Mucosa of stomach (tissue), 1 donor: Measurements from ENCODE around the gene TMEM132C.

ENCODE experiments used
- H3K27me3 ChIP-seq: one replicate; pipeline ENCODE4 v1.7.0; 2013; ENCODE audit warnings: mild to moderate bottlenecking, low read length; ENCODE audit not compliant: control insufficient read depth, insufficient read depth
- H3K36me3 ChIP-seq: one replicate; pipeline ENCODE4 v1.7.0; 2013; ENCODE audit warnings: low read length; ENCODE audit not compliant: control insufficient read depth, insufficient read depth
- H3K4me1 ChIP-seq: one replicate; pipeline ENCODE4 v1.7.0; 2013; ENCODE audit warnings: mild to moderate bottlenecking, low read length; ENCODE audit not compliant: control insufficient read depth, insufficient read depth
- H3K4me3 ChIP-seq: one replicate; pipeline ENCODE4 v1.7.0; 2013; ENCODE audit warnings: low read length
- H3K9ac ChIP-seq: one replicate; pipeline ENCODE4 v1.7.0; 2013; ENCODE audit warnings: mild to moderate bottlenecking, low read length, moderate library complexity
- H3K9me3 ChIP-seq: one replicate; pipeline ENCODE4 v1.7.0; 2013; ENCODE audit warnings: mild to moderate bottlenecking, low read length, moderate library complexity; ENCODE audit not compliant: control insufficient read depth
- donor health status: Pancreatic carcinoma.

TMEM132C gene

GRCh38 chr12:128643155-128643554 lies 376.2 kb downstream of the TMEM132C start:
- Histone ChIP-seq H3K27me3 (no peaks in the 10 kb centered on the region), H3K36me3 (no peaks in the 10 kb centered on the region), H3K9ac (no peak overlapping the region), H3K9me3 (no peaks in the 10 kb centered on the region), H3K4me3 (no peak overlapping the region), H3K4me1 (no peaks in the 10 kb centered on the region)

DNA sequence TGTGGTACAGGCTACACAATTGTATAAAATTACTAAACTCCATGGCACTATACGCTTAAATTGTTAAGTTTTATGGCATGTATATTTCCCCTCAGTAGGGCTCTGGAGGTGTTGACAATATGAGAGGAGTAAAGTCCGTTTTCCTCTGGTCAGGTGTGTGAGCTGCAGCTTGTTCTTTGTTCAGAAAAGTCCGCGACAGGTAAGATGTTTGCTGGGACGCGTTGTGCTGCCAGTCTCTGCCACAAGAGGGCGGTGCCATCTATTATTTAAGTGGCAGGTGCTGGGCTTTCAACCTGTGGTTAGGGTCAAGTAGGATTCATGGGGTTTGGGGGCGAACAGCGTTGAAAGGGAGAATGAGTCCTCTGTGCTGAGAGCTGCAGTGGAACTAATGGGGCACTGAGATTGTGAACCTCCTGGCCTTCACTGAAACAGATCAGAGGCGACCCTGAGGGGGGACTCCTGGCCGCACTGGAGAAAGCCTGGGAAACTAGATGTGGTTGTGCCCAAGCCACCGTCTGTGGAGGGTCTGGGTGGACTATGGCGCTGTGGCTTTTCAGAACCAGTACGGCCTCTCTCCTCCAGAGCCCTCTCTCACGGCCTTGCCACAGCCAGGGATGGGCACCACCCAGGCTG lies 377.8 kb downstream of the TMEM132C start:
- Histone ChIP-seq H3K9ac (no peak overlapping the region), H3K9me3 (no peaks in the 10 kb centered on the region), H3K4me3 (no peak overlapping the region), H3K4me1 (no peaks in the 10 kb centered on the region), H3K36me3 (no peaks in the 10 kb centered on the region), H3K27me3 (no peaks in the 10 kb centered on the region)

GRCh38 chr12:128649902-128650301 lies 382.9 kb downstream of the TMEM132C start:
- no peaks in the 10 kb centered on the region for H3K9me3 ChIP-seq
- no peak overlapping the region for H3K9ac ChIP-seq
- no peaks in the 10 kb centered on the region for H3K4me1 ChIP-seq
- H3K27me3 ChIP-seq: no peaks in the 10 kb centered on the region
- H3K36me3 ChIP-seq: no peaks in the 10 kb centered on the region
- no peak overlapping the region for H3K4me3 ChIP-seq

DNA sequence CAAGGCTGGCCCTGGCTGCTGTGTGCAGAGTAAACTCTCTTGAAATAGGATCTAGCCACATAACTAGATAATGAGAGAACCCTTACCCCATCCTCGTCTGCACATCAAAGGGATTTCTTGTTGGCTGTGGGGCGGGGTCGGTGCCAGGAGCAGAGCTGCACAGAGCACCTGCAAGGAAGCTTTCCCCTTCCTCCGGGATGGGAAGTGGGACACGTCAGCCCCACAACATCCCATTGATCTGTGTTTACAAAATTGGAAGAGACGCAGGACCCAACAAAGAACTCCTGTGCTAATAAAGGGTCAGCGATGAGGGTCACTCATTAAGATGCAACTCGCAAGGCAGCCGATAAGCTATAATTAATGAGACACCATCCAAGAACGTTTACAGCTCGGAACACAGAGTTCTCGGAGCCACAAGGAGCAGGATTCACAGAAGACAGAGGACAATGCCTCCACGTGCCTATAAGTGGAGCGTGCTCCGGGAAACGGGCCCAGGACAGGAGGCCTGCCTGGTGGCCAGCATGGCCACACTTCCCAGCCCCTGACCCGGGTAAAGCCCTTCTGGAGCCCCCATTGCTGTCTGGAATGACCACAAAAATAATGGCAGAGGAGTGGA lies 385.3 kb downstream of the TMEM132C start:
- Histone ChIP-seq H3K4me1 (no peaks in the 10 kb centered on the region), H3K9ac (no peak overlapping the region), H3K4me3 (no peak overlapping the region), H3K9me3 (no peaks in the 10 kb centered on the region), H3K36me3 (no peaks in the 10 kb centered on the region), H3K27me3 (no peaks in the 10 kb centered on the region)

- Histone ChIP-seq H3K27me3 (no peaks in the 10 kb centered on the region), H3K4me1 (no peaks in the 10 kb centered on the region), H3K36me3 (no peaks in the 10 kb centered on the region), H3K9ac (no peak overlapping the region), H3K9me3 (no peaks in the 10 kb centered on the region), H3K4me3 (no peak overlapping the region)
Observed at GRCh38 chr12:128654468-128654867, 387.5 kb downstream of the TMEM132C start.

DNA sequence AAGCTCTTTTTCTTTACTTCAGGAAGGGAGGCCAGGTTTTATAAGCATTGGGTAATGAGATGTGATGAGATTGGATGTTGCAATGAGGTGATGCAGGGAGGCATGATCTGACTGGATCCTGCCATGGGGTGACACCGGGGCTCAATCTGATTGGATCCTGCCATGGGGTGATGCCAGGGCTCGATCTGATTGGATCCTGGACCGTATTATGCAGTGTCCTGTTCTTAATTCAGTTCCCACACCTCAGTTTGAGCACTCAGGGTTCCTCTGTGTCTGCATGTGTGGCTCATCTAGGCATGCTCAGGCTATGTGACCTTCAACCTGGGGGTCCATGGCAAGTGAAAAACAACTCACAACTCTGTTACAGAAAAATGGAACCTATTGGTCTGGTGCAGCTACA lies 390.4 kb downstream of the TMEM132C start:
- Histone ChIP-seq H3K4me3 (no peak overlapping the region), H3K36me3 (no peaks in the 10 kb centered on the region), H3K9ac (no peak overlapping the region), H3K4me1 (no peaks in the 10 kb centered on the region), H3K9me3 (no peaks in the 10 kb centered on the region), H3K27me3 (no peaks in the 10 kb centered on the region)

DNA sequence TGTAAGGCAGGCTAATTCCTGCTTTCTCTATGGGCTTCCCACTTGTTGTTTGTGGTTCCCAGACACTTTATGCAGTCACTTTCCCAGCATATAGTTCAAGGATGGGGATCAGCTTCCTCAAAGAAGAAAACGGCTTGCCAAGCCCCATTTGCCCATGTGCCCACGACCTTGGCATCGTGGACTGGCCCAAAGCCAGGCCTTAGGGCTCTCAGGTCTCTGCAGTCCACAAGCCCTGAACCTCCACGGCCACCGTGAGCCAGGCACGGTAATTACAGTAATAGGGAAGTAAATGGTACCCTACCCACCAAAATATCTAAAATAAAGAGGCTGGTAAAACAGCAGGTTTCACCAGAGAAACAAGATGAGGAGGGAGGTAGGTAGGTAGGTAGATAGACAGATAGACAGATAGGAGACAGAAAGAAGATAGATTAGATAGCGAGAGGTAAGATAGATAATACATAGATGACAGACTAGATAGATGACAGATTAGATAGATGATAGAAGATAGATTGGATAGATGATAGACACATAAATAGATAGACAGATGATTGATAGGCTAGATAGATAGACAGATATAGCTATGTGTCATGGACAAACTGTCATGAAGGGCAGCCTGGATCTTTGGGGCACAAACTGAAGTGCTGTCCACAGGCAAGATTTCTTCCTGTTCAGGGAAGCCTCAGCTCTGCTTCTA lies 393.7 kb downstream of the TMEM132C start:
- Histone ChIP-seq H3K27me3 (no peaks in the 10 kb centered on the region), H3K9me3 (no peaks in the 10 kb centered on the region), H3K4me3 (no peak overlapping the region), H3K4me1 (no peaks in the 10 kb centered on the region), H3K36me3 (no peaks in the 10 kb centered on the region), H3K9ac (no peak overlapping the region)

DNA sequence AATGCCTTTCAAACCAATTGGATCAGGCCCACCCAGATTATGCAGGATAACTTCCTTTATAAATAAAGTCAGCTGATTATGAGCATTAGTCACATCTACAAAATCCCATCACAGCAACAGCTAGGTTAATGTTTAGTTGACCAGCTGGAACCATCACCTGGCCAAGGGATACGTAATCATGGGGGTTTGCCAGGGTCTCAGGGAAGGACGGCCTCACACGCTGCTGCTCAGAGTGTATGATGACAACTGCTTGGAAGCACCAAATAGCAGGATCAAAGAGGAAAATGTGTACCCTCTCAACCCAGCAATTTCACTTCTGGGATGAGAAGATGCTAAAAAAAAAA lies 394.2 kb downstream of the TMEM132C start:
- Histone ChIP-seq H3K36me3 (no peaks in the 10 kb centered on the region), H3K9me3 (no peaks in the 10 kb centered on the region), H3K27me3 (no peaks in the 10 kb centered on the region), H3K4me1 (no peaks in the 10 kb centered on the region), H3K4me3 (no peak overlapping the region), H3K9ac (no peak overlapping the region)

- Histone ChIP-seq H3K36me3 (no peaks in the 10 kb centered on the region), H3K9me3 (no peaks in the 10 kb centered on the region), H3K9ac (no peak overlapping the region), H3K4me3 (no peak overlapping the region), H3K4me1 (no peaks in the 10 kb centered on the region), H3K27me3 (no peaks in the 10 kb centered on the region)
Observed at GRCh38 chr12:128662101-128662500, 395.1 kb downstream of the TMEM132C start.

DNA sequence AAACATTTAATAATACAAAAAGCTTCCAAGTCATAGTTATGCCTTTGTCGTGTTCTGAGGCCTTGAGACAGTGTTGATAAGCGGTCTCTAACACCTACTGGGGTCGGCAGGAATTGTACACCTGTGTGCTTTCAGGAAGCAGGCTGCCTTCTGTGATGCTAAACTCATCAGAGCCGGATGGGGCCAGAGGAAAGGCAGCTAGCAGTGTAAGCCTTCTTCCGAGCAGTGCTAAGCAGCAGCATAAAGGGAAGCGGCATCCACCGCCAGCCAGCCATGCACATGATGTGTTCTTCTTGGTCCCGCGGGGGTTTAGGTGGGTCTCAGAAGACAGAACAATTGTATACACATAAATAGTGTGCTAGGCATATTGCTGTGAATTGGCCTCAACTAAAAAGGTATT lies 397.5 kb downstream of the TMEM132C start:
- Histone ChIP-seq H3K4me1 (no peaks in the 10 kb centered on the region), H3K27me3 (no peaks in the 10 kb centered on the region), H3K9ac (no peak overlapping the region), H3K9me3 (no peaks in the 10 kb centered on the region), H3K36me3 (no peaks in the 10 kb centered on the region), H3K4me3 (no peak overlapping the region)

DNA sequence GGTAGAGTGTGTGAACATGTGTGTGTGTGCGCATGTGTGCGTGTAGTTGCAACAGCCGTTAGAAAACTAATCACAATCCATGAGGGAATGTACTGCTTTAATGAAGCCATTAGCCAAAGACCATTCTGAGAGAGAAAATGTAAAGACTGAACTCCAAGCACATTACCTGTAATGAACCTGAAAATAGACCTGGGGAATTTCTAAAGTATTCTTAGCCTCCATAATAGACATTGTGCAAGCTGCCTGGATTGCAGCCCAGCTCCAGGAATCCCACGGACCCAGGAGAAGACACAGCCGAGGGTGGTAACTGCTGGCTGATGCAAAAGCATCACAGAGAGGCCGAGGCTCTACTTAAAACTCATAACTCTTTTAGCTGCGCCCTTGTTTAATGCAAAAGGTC lies 400.2 kb downstream of the TMEM132C start:
- Histone ChIP-seq H3K4me1 (no peaks in the 10 kb centered on the region), H3K36me3 (no peaks in the 10 kb centered on the region), H3K4me3 (no peak overlapping the region), H3K9ac (no peak overlapping the region), H3K27me3 (no peaks in the 10 kb centered on the region), H3K9me3 (no peaks in the 10 kb centered on the region)

GRCh38 chr12:128671528-128672042 lies 404.6 kb downstream of the TMEM132C start:
- Histone ChIP-seq H3K9me3 (no peaks in the 10 kb centered on the region), H3K27me3 (no peaks in the 10 kb centered on the region), H3K4me3 (no peak overlapping the region), H3K36me3 (no peaks in the 10 kb centered on the region), H3K4me1 (no peaks in the 10 kb centered on the region), H3K9ac (no peak overlapping the region)
